HPDE6-E6E7 (cell line): ENCODE measurements around the gene TMEM94.

Experiments used
- DNase-seq: peaks from one replicate; pipeline ENCODE4 v3.0.0; 2011; ENCODE audit warnings: missing footprints; ENCODE audit errors: extremely low spot score

TMEM94 gene

GRCh38 chr17:75525806-75526554 is 69.5 kb downstream of the TMEM94 start:
- DNase-seq = no peak

- no peak for DNase-seq
These were observed 70.3 kb downstream of the TMEM94 start for GRCh38 chr17:75526555-75527270.

GRCh38 chr17:75530837-75531720 is 74.6 kb downstream of the TMEM94 start:
- DNase-seq = no peak

GRCh38 chr17:75531721-75532072 is 75.3 kb downstream of the TMEM94 start:
- peak; percentile 71 for DNase-seq

GRCh38 chr17:75535119-75535537 is 78.7 kb downstream of the TMEM94 start:
- no peak for DNase-seq

GRCh38 chr17:75535871-75536270 is 79.4 kb downstream of the TMEM94 start:
- no peak for DNase-seq

- no peak for DNase-seq
These were observed 79.9 kb downstream of the TMEM94 start for GRCh38 chr17:75536366-75536765.

GRCh38 chr17:75539967-75540729 is 83.7 kb downstream of the TMEM94 start:
- DNase-seq = no peak

- DNase-seq = no peak
These were observed 84.6 kb downstream of the TMEM94 start for GRCh38 chr17:75540923-75541503.

GRCh38 chr17:75542229-75542628 is 85.8 kb downstream of the TMEM94 start:
- DNase-seq = no peak

GRCh38 chr17:75542728-75543336 is 86.4 kb downstream of the TMEM94 start:
- no peak for DNase-seq

- no peak for DNase-seq
These were observed 87.8 kb downstream of the TMEM94 start for GRCh38 chr17:75544250-75544649.

- DNase-seq = no peak
These were observed 89.7 kb downstream of the TMEM94 start for GRCh38 chr17:75546181-75546580.

- no peak for DNase-seq
These were observed 90.7 kb downstream of the TMEM94 start for GRCh38 chr17:75547091-75547490.

GRCh38 chr17:75548813-75549212 is 92.4 kb downstream of the TMEM94 start:
- no peak for DNase-seq
